Astrocyte (in vitro differentiated cells and primary cell): ENCODE results near the gene SPOPL.
"Not testable (repeated sequence)": the region's sequence is repeated elsewhere in the genome, so short reads cannot be mapped to it uniquely, and the experiment has no call there.

ENCODE experiments used
- EZH2 ChIP-seq: IDR thresholded peaks from 2 replicates; pipeline ENCODE4 v1.6.1; 2012; ENCODE audit warnings: mild to moderate bottlenecking, low read length, inconsistent platforms; ENCODE audit not compliant: insufficient read depth
- TF ChIP-seq, protein P1 (sequence below): IDR thresholded peaks from 2 replicates; pipeline ENCODE4 v1.5.1; 2011; ENCODE audit warnings: low read depth, mild to moderate bottlenecking, inconsistent platforms, low read length, moderate library complexity; ENCODE audit not compliant: insufficient read depth

DNA sequence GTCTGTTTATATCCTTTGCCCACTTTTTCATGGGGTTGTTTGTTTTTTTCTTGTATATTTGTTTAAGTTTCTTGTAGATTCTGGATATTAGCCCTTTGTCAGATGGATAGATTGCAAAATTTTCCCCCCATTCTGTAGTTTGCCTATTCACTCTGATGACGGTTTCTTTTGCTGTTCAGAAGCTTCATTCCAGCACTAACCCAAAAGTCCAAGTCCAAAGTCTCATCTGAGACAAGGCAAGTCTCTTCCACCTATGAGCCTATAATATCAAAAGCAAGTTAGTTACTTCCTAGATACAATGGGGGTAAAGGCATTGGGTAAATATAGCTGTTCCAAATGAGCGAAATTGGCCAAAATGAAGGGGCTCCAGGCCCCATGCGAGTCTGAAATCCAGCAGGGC lies 38.9 kb upstream of the SPOPL start:
- TF ChIP-seq, protein P1, sequence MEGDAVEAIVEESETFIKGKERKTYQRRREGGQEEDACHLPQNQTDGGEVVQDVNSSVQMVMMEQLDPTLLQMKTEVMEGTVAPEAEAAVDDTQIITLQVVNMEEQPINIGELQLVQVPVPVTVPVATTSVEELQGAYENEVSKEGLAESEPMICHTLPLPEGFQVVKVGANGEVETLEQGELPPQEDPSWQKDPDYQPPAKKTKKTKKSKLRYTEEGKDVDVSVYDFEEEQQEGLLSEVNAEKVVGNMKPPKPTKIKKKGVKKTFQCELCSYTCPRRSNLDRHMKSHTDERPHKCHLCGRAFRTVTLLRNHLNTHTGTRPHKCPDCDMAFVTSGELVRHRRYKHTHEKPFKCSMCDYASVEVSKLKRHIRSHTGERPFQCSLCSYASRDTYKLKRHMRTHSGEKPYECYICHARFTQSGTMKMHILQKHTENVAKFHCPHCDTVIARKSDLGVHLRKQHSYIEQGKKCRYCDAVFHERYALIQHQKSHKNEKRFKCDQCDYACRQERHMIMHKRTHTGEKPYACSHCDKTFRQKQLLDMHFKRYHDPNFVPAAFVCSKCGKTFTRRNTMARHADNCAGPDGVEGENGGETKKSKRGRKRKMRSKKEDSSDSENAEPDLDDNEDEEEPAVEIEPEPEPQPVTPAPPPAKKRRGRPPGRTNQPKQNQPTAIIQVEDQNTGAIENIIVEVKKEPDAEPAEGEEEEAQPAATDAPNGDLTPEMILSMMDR: not testable (repeated sequence)
- not testable (repeated sequence) for TF ChIP-seq EZH2
